Urothelium cell line (cell line): Measurements from ENCODE around the gene AKAP5.

ENCODE experiments used
- DNase-seq: peaks from one replicate; pipeline ENCODE4 v3.0.0; 2011; ENCODE audit warnings: low spot score, mixed read lengths
- FAIRE-seq: peaks from 2 replicates; lab custom pipeline; 2011; peaks lifted over from hg19 to GRCh38; lab: Jason Lieb, UNC

Gene AKAP5

DNA sequence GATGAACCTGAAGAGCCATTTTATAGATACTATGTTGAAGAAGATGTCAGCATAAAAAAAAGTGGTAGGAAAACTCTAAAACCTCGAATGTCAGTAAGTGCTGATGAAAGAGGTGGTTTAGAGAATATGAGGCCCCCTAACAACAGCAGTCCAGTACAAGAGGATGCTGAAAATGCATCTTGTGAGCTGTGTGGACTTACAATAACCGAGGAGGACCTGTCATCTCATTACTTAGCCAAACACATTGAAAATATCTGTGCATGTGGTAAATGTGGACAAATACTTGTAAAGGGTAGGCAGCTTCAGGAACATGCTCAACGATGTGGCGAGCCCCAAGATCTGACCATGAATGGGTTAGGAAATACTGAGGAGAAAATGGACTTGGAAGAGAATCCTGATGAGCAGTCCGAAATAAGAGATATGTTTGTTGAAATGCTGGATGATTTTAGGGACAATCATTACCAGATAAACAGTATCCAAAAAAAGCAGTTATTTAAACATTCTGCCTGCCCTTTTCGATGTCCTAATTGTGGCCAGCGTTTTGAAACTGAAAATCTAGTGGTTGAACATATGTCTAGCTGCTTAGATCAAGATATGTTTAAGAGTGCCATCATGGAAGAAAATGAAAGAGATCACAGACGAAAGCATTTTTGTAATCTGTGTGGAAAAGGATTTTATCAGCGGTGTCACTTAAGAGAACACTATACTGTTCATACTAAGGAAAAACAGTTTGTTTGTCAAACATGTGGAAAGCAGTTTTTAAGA lies 57.5 kb downstream of the AKAP5 start:
- FAIRE-seq, result peak; percentile 77
- no peak for DNase-seq
